C4-2B (cell line): ENCODE data around the gene TTC9.
A peak's percentile ranks its signal among the peaks of the same experiment; 100 is the strongest.

Source experiments
- H3K27ac ChIP-seq: fragments of 450-650 bp; 2 replicates; pipeline ENCODE4 v1.5.1; 2017
- ZFX ChIP-seq: fragments of 450-650 bp; IDR thresholded peaks from 2 replicates; pipeline ENCODE4 v1.6.1; 2017
- TF ChIP-seq, protein P1 (sequence below): fragments of 450-650 bp; conservative IDR thresholded peaks from 2 replicates; pipeline ENCODE4 v1.5.1; 2017; ENCODE audit warnings: mild to moderate bottlenecking

TTC9 gene

DNA sequence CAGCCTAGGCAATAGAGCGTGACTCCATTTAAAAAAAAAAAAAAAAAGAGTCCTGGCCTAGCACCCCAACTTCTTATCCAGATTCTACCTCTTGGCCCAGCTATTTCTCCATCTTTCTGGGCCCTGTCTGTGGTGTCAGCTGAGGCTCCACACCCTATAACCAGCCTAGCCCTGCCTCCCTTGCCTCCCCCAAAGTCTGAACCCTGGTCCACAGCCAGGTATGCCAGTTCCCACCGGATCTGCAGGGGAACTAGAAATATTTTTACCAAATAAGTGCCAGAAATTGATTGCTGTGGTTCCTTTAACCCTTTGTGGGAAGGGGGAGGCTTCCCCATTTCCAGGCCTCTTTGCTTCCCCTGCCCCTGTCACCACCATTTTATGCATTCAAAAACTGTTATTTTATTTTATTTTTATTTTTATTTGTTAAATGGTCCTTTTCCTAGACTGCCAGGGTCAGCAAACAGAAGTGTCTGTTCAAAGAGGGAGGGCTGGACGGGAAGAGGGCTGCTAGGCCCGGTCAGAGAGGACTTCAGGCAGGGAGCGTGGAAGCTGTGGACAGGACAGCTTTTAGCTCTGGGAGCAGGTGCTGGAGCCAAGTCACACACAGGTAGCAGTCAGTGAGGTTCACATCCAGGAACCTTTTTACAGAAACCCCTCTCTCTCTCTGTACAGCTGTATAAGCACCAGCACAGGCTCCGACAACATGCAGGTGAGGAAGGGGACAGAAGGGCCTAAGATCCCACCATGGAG lies 23.2 kb downstream of the TTC9 start:
- peak overlapping the region; percentile 82 for H3K27ac ChIP-seq
- TF ChIP-seq, protein P1, sequence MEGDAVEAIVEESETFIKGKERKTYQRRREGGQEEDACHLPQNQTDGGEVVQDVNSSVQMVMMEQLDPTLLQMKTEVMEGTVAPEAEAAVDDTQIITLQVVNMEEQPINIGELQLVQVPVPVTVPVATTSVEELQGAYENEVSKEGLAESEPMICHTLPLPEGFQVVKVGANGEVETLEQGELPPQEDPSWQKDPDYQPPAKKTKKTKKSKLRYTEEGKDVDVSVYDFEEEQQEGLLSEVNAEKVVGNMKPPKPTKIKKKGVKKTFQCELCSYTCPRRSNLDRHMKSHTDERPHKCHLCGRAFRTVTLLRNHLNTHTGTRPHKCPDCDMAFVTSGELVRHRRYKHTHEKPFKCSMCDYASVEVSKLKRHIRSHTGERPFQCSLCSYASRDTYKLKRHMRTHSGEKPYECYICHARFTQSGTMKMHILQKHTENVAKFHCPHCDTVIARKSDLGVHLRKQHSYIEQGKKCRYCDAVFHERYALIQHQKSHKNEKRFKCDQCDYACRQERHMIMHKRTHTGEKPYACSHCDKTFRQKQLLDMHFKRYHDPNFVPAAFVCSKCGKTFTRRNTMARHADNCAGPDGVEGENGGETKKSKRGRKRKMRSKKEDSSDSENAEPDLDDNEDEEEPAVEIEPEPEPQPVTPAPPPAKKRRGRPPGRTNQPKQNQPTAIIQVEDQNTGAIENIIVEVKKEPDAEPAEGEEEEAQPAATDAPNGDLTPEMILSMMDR: no peak
- 0 out of 2 replicates have a peak, but pooled peaks have one; percentile 28 for TF ChIP-seq ZFX

DNA sequence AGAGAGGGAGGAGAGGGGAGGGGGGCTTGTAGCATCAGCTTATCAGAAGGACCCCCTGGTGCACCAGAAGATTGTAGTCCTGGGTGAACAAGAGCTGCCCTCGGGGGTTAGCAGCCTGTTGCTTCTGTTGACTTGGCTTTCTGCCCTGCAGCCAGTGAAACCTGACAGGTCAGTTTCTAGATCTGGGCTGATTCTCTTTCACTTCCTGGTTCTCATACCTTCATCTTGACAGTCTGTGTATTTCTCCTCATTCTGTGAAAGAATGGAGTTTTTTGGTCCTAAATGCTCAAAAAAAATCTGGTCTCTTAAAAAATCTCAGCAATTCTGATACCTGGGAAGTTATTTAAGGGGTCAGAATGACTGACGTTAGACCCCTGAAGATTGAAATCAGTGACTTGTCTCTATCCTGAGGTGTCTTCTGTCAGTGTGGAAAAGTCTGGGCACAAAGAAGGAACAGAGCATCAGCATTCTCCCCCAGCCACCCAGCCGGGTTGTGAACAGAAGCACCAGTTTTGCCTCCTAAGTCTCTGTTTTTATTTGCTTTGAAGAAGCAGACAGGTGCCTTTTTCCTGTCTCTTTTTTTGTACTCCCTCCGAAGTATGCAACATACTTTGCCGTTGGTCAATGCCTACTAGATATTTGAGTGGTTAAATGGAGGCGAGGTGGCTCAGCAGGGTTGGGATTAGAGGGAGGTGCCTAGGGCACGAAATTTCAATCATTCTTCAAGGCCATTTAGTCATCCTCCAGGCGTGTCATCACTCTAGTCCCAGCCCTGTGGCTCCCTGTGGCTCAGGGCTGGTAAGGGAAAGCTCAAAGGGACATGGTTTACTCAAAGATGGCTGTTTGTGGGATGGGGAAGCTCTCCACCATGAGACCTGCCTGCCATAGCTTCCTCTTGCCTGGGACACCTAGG lies 24.0 kb downstream of the TTC9 start:
- H3K27ac ChIP-seq: peak overlapping the region; percentile 82
- TF ChIP-seq, protein P1: no peak
- no peak for TF ChIP-seq ZFX

DNA sequence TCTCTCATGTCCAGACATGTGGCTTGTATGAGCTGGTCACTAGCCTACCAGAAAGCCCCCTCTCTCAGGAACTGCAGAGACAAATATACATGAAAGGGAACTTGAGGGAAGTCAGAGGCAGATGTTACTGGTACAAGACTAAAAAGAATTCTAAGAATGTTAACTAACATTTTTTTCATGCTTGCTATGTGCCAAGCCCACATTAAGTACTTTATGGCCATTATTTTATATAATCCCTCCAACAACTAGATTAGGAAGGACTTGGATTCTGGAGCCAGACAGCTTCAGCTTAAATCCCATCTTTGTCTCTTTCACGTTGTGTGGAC lies 24.6 kb downstream of the TTC9 start:
- H3K27ac ChIP-seq: peak overlapping the region; percentile 82
- TF ChIP-seq, protein P1: no peak
- no peak for TF ChIP-seq ZFX

- no peak for TF ChIP-seq ZFX
- TF ChIP-seq, protein P1: no peak
- no peak overlapping the region for H3K27ac ChIP-seq
These were observed 29.4 kb downstream of the TTC9 start for GRCh38 chr14:70670992-70671651.

GRCh38 chr14:70671652-70672644 lies 30.2 kb downstream of the TTC9 start:
- no peak overlapping the region for H3K27ac ChIP-seq
- no peak for TF ChIP-seq ZFX
- TF ChIP-seq, protein P1: no peak

GRCh38 chr14:70677341-70677740 lies 35.6 kb downstream of the TTC9 start:
- TF ChIP-seq ZFX: no peak
- TF ChIP-seq, protein P1: no peak
- H3K27ac ChIP-seq: no peak overlapping the region
